HepG2 (cell line): ENCODE measurements around the gene PGP. TPM values are rescaled to one million over a fixed set of nuclear protein-coding genes. Genes with fewer than 3 reads are reported as not detected.

ENCODE experiments used
- ATAC-seq: fragments of 200-7000 bp; cut with Tn5 transposase; 3 replicates; pipeline ENCODE4 v1.9.1; 2020; ENCODE audit warnings: mild to moderate bottlenecking, moderate library complexity
- BruUV-seq: library from RNA; stranded (reverse); fragments of 400-500 nt; replicated peaks from 2 replicates; lab custom pipeline; 2021; lab: Mats Ljungman, UMichigan
- CTCF ChIA-PET: fragments of 300-600 bp; formaldehyde crosslinking; extraction: SDS; loops from one replicate; lab custom pipeline; 2021; ENCODE audit warnings: low total read pairs, inconsistent platforms, low intra/inter-chr PET ratio; lab: Yijun Ruan, JAX
- POLR2A ChIA-PET: fragments of 350-600 bp; sonication (Branson Sonifier 250); formaldehyde crosslinking; loops from one replicate; lab custom pipeline; 2020; ENCODE audit warnings: antibody characterized with exemption, inconsistent platforms; lab: Yijun Ruan, JAX
- DNase-seq: peaks from one replicate; pipeline ENCODE4 v3.0.0-alpha.2; 2015; ENCODE audit warnings: low spot score
- FAIRE-seq: peaks from 3 replicates; lab custom pipeline; 2011; peaks lifted over from hg19 to GRCh38; lab: Jason Lieb, UNC
- H2AFZ ChIP-seq: one replicate; pipeline ENCODE4 v1.6.1; 2011; ENCODE audit warnings: low read length, inconsistent platforms
- H3K27ac ChIP-seq: fragments of 300-600 bp; 3 replicates; pipeline ENCODE4 v1.8.0; 2011; ENCODE audit warnings: mixed run types, mild to moderate bottlenecking, mixed read lengths, low read length, inconsistent platforms; ENCODE audit not compliant: insufficient read depth; ENCODE audit errors: extremely low read length
- H3K27me3 ChIP-seq, 2 experiments: fragments of 200-600 bp in 1 of 2; 2 replicates in 1 of 2; 3 replicates in 1 of 2; pipeline versions ENCODE4 v1.6.0 to v1.8.0; 2011; ENCODE audit warnings: low read length in 2 of 2, mild to moderate bottlenecking in 2 of 2, moderate library complexity in 2 of 2, inconsistent platforms in 1 of 2; ENCODE audit not compliant: insufficient read depth in 2 of 2, control insufficient read depth in 1 of 2
- H3K36me3 ChIP-seq, 2 experiments: fragments of 200-600 bp in 1 of 2; replicated peaks in 1 of 2; 2 replicates in 1 of 2; 3 replicates in 1 of 2; pipeline versions ENCODE4 v1.5.1 to v1.8.0; 2011; ENCODE audit warnings: low read length in 2 of 2, inconsistent platforms in 1 of 2; ENCODE audit not compliant: insufficient read depth in 2 of 2, control insufficient read depth in 1 of 2
- H3K4me1 ChIP-seq: 2 replicates; pipeline ENCODE4 v1.5.1; 2012; ENCODE audit warnings: low read length, inconsistent platforms; ENCODE audit not compliant: insufficient read depth
- H3K4me2 ChIP-seq: 2 replicates; pipeline ENCODE4 v1.6.0; 2011; ENCODE audit warnings: low read depth, low read length, inconsistent platforms
- H3K4me3 ChIP-seq, 3 experiments: fragments of 200-600 bp in 1 of 3; sonication (generic), shearing (Covaris generic) in 1 of 3; replicated peaks in 1 of 3; 2 replicates each; pipeline ENCODE4 v1.5.1; 2011 to 2016; ENCODE audit warnings: low read length in 3 of 3, inconsistent platforms in 2 of 3, low read depth in 2 of 3, mild to moderate bottlenecking in 2 of 3, control low read depth in 1 of 3, mixed read lengths in 1 of 3; ENCODE audit not compliant: insufficient read depth in 1 of 3
- H3K79me2 ChIP-seq: one replicate; pipeline ENCODE4 v1.6.1; 2011; ENCODE audit warnings: low read length, inconsistent platforms; ENCODE audit not compliant: insufficient read depth
- H3K9ac ChIP-seq: 2 replicates; pipeline ENCODE4 v1.6.0; 2011; ENCODE audit warnings: mild to moderate bottlenecking, low read depth, low read length, inconsistent platforms; ENCODE audit not compliant: insufficient read depth
- H3K9me3 ChIP-seq: 2 replicates; pipeline ENCODE4 v1.5.1; 2012; ENCODE audit warnings: mild to moderate bottlenecking, low read length
- H4K20me1 ChIP-seq: 2 replicates; pipeline ENCODE4 v1.6.0; 2011; ENCODE audit warnings: inconsistent platforms, mild to moderate bottlenecking, low read length, moderate library complexity; ENCODE audit not compliant: insufficient read depth
- HDAC6 ChIP-seq: fragments of 200-600 bp; sonication (generic); IDR thresholded peaks from 2 replicates; pipeline ENCODE4 v1.7.0; 2017; ENCODE audit warnings: mild to moderate bottlenecking, antibody characterized with exemption, low read length, low read depth
- IRF9 ChIP-seq: sonication (generic); formaldehyde crosslinking; IDR thresholded peaks from 2 replicates; pipeline ENCODE4 v1.8.0; 2022; ENCODE audit warnings: missing genetic modification reagents, mild to moderate bottlenecking, borderline replicate concordance
- MED13 ChIP-seq: sonication (generic); formaldehyde crosslinking; IDR thresholded peaks from 2 replicates; pipeline ENCODE4 v1.5.0; 2020; ENCODE audit warnings: missing genetic modification reagents
- NR2F2 ChIP-seq: IDR thresholded peaks from 2 replicates; pipeline ENCODE4 v1.6.1; 2012; ENCODE audit warnings: low read depth, inconsistent platforms, borderline replicate concordance
- RERE ChIP-seq: IDR thresholded peaks from 2 replicates; pipeline ENCODE4 v1.6.1; 2016; ENCODE audit warnings: low read depth, missing genetic modification reagents, missing compliant biosample characterization
- SIN3A ChIP-seq: IDR thresholded peaks from 2 replicates; pipeline ENCODE4 v1.6.1; 2011; ENCODE audit warnings: low read depth, mild to moderate bottlenecking, control low read depth, low read length, borderline replicate concordance
- TFE3 ChIP-seq: IDR thresholded peaks from 2 replicates; pipeline ENCODE4 v1.6.1; 2016
- ZKSCAN1 ChIP-seq: fragments of 150-350 bp; IDR thresholded peaks from 2 replicates; pipeline ENCODE4 v1.6.1; 2014; ENCODE audit warnings: low read length
- ZNF367 ChIP-seq: sonication (generic); formaldehyde crosslinking; IDR thresholded peaks from 2 replicates; pipeline ENCODE4 v1.4.0; 2020; ENCODE audit warnings: missing genetic modification reagents, borderline replicate concordance
- ZNF746 ChIP-seq: sonication (generic); formaldehyde crosslinking; IDR thresholded peaks from 2 replicates; pipeline ENCODE4 v1.8.0; 2022; ENCODE audit warnings: mild to moderate bottlenecking, missing genetic modification reagents
- ZNF75D ChIP-seq: sonication (generic); formaldehyde crosslinking; IDR thresholded peaks from 2 replicates; pipeline ENCODE4 v1.8.1; 2023; ENCODE audit warnings: missing genetic modification reagents, mild to moderate bottlenecking, borderline replicate concordance
- WGBS: methylation state at CpG from one replicate; pipeline ENCODE4 v1.1.6; 2017; ENCODE audit warnings: low lambda C conversion rate; 5-methylcytosine and 5-hydroxymethylcytosine counted together
- in situ Hi-C: cut with HindIII; loops from 2 replicates; pipeline ENCODE4 v1.10.0; 2017; ENCODE audit warnings: low pct_unique_long_range_greater_than_20kb; ENCODE audit not compliant: extremely low pct_ligation_motif_present
- intact Hi-C: fragments of 100-400 bp; cut with micrococcal nuclease; formaldehyde crosslinking; loops from one replicate; pipeline ENCODE4 v1.10.0; 2022; ENCODE audit not compliant: unreplicated experiment
- polyA plus RNA-seq, 8 experiments: library from polyadenylated mRNA; depleted of rRNA in 3 of 8; stranded (reverse) in 7 of 8; unstranded in 1 of 8; fragments of >200 nt; fragmentation: Illumina TruSeq in 4 of 8; extraction: Trizol in 4 of 8; gene quantifications; 2 replicates each; pipeline versions ENCODE4 v1.2.1 to v1.2.3, GENCODE V29; 2011 to 2016; ENCODE audit warnings: low read depth in 4 of 8, missing spikeins in 1 of 8, mixed read lengths in 1 of 8; ENCODE audit not compliant: insufficient read depth in 1 of 8
- total RNA-seq, 5 experiments: library from RNA; depleted of rRNA; stranded (reverse); fragments of >200 nt; fragmentation: Illumina TruSeq; extraction: Trizol; gene quantifications; 2 replicates each; pipeline ENCODE4 v1.2.3, GENCODE V29; 2016; ENCODE audit warnings: low read depth in 1 of 5

The PGP gene
- total and polyA plus RNA-seq, 2 of the 13 experiments (the other 11 are each of a cell fraction or from before 2014, with no cell fraction given): 7.3 to 18.3 TPM

- intact Hi-C loops (no loop called here), in situ Hi-C loops (no loop called here)
- Histone ChIP-seq H3K4me2 (no peak overlapping the region), H3K79me2 (peaks cover 5% of the 10 kb centered on the region), H3K36me3 (peaks cover 14 to 77% of the 10 kb centered on the region in 2 experiments), H3K9me3 (no peaks in the 10 kb centered on the region), H2AFZ (no peak overlapping the region), H3K4me3 (no peak overlapping the region), H4K20me1 (no peaks in the 10 kb centered on the region), H3K4me1 (peaks cover 16% of the 10 kb centered on the region), H3K9ac (no peak overlapping the region), H3K27me3 (no peaks in the 10 kb centered on the region), H3K27ac (no peak overlapping the region)
- DNase-seq (no peak), FAIRE-seq (no peak), ATAC-seq (no peak)
- WGBS: 95% methylated on average over 12 of the region's 12 CpGs
- ChIA-PET POLR2A (interaction anchor here (1.3 kb wide), 1 partner anchor 30 kb away, joined by 3 read pairs; no protein-coding TSS in a partner anchor), CTCF (no interaction called here)
- no TSS peak for BruUV-seq
- TF ChIP-seq RERE (CRISPR knock-in tag) (no peak), ZKSCAN1 (no peak), ZNF367 (CRISPR knock-in tag) (no peak), TFE3 (CRISPR knock-in tag) (no peak), SIN3A (no peak), MED13 (no peak), NR2F2 (no peak), HDAC6 (no peak), ZNF746 (CRISPR knock-in tag) (no peak), ZNF75D (no peak), IRF9 (no peak)
Measured at GRCh38 chr16:2256531-2257140, 42.0 kb upstream of the PGP start.
